ENCODE results near the gene NFIA. TPM values are rescaled to one million over a fixed set of nuclear protein-coding genes. Genes with fewer than 3 reads are reported as not detected.

The NFIA gene
- total RNA-seq, 4 donors from 2014 or later: 27.9 to 79.9 (median 36.7) TPM

- no peak for DNase-seq
- 53 to 87% methylated on average over 4 of the region's 4 CpGs for WGBS, 2 donors
- Histone ChIP-seq H3K36me3 (no peaks in the 10 kb centered on the region), H3K27me3 (no peaks in the 10 kb centered on the region), H3K4me1 (no peaks in the 10 kb centered on the region), H3K9me3 (no peaks in the 10 kb centered on the region), H3K27ac (peak overlapping the region in 3 of 4 donors; percentile 30 to 82 (median 60)), H3K4me3 (no peak overlapping the region)
- intact Hi-C loops (cut with DNase I): no loop called here
- TF ChIP-seq CTCF (IDR thresholded peaks at IDR 0.05) (no peak), POLR2A (IDR thresholded peaks at IDR 0.05) (no peak)
Measured at GRCh38 chr1:61490924-61491323, 408.6 kb downstream of the NFIA start.

- TF ChIP-seq CTCF (IDR thresholded peaks at IDR 0.05) (no peak), POLR2A (IDR thresholded peaks at IDR 0.05) (no peak)
- H3K4me1 ChIP-seq: peaks cover 0 to under 1% (median 0%) of the 10 kb centered on the region in 3 donors
- DNase-seq: no peak
- H3K36me3 ChIP-seq: no peaks in the 10 kb centered on the region
- peak overlapping the region in 3 of 4 donors; percentile 30 to 82 (median 60) for H3K27ac ChIP-seq
- no peaks in the 10 kb centered on the region for H3K9me3 ChIP-seq
- no peak overlapping the region for H3K4me3 ChIP-seq
- no peaks in the 10 kb centered on the region for H3K27me3 ChIP-seq
- 45 to 51% methylated on average over 4 of the region's 4 CpGs for WGBS, 2 donors
- intact Hi-C loops (cut with DNase I): no loop called here
Measured at GRCh38 chr1:61491497-61491896, 409.1 kb downstream of the NFIA start.

DNA sequence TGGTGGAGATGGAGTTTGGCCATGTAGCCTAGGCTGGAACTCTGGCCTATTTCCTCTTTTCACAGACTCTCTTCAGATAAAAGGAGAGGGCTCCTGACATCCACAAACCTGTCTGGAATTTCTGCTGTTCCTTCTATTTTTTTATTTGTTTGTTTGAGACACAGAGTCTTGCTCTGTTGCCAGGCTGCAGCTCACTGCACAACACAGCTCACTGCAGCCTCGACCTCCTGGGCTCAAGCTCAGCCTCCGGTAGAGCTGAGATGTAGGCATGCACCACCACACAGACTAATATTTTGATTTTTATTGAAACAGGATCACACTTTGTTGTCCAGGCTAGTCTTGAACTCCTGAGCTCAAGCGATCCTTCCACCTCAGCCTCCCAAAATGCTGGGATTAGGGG lies 411.6 kb downstream of the NFIA start:
- Histone ChIP-seq H3K4me3 (no peak overlapping the region), H3K9me3 (no peaks in the 10 kb centered on the region), H3K27ac (no peak overlapping the region), H3K4me1 (peaks cover 0 to 9% (median 4%) of the 10 kb centered on the region in 3 donors), H3K36me3 (no peaks in the 10 kb centered on the region), H3K27me3 (no peaks in the 10 kb centered on the region)
- no peak for DNase-seq
- intact Hi-C loops (cut with DNase I): no loop called here
- TF ChIP-seq CTCF (IDR thresholded peaks at IDR 0.05): no peak
- TF ChIP-seq POLR2A (IDR thresholded peaks at IDR 0.05): no peak
- 66 to 81% methylated on average over 2 to 3 of the region's 3 CpGs for WGBS, 2 donors

- intact Hi-C loops (cut with DNase I): no loop called here
- Histone ChIP-seq H3K9me3 (no peaks in the 10 kb centered on the region), H3K4me1 (peaks cover 0 to 9% (median 4%) of the 10 kb centered on the region in 3 donors), H3K36me3 (no peaks in the 10 kb centered on the region), H3K27ac (peak overlapping the region in 1 of 4 donors; percentile 39), H3K4me3 (no peak overlapping the region), H3K27me3 (no peaks in the 10 kb centered on the region)
- 25 to 45% methylated on average over 4 of the region's 4 CpGs for WGBS, 2 donors
- TF ChIP-seq CTCF (IDR thresholded peaks at IDR 0.05): no peak
- TF ChIP-seq POLR2A (IDR thresholded peaks at IDR 0.05): no peak
- no peak for DNase-seq
Measured at GRCh38 chr1:61496501-61496900, 414.1 kb downstream of the NFIA start.

DNA sequence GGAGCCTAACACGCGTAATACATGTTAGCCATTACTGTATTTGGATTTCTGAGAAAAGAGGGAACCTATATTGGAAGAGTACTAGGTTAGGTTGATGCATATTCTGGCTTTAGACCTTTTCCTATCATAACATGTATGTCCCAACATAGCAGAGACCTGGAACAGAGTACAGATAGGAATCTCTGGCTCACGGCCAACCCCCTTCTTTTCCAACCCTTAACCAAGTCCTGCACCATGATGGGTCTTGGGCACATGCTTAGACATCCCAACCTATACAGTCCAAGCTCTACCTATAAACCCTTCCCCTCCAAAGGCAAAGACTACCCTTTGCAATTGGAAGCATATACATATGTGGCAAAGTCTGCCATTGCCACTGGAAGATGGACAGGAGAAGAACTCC lies 414.7 kb downstream of the NFIA start:
- intact Hi-C loops (cut with DNase I): no loop called here
- H3K27ac ChIP-seq: peak overlapping the region in 1 of 4 donors; percentile 39
- no peaks in the 10 kb centered on the region for H3K36me3 ChIP-seq
- no peak overlapping the region for H3K4me3 ChIP-seq
- H3K4me1 ChIP-seq: peaks cover 0 to 9% (median 4%) of the 10 kb centered on the region in 3 donors
- no peaks in the 10 kb centered on the region for H3K9me3 ChIP-seq
- 78 to 80% methylated on average over 3 of the region's 3 CpGs for WGBS, 2 donors
- H3K27me3 ChIP-seq: no peaks in the 10 kb centered on the region
- TF ChIP-seq POLR2A (IDR thresholded peaks at IDR 0.05) (no peak), CTCF (IDR thresholded peaks at IDR 0.05) (no peak)
- no peak for DNase-seq

All from esophagus squamous epithelium (tissue), 5 donors.